H1 (cell line): Measurements from ENCODE around the gene SPRED1. TPM values are rescaled to one million over a fixed set of nuclear protein-coding genes. Genes with fewer than 3 reads are reported as not detected.

Experiments used
- CTCF ChIA-PET: fragments of 300-600 bp; sonication (Branson Sonifier 250); formaldehyde crosslinking; loops from one replicate; lab custom pipeline; 2021; ENCODE audit not compliant: partially characterized antibody; lab: Charles Lee
- POLR2A ChIA-PET: fragments of 300-600 bp; sonication (Branson Sonifier 250); formaldehyde crosslinking; loops from one replicate; lab custom pipeline; 2021; ENCODE audit warnings: inconsistent platforms; ENCODE audit not compliant: partially characterized antibody; lab: Charles Lee
- DNase-seq, 2 experiments: peaks; one replicate each; pipeline versions ENCODE4 v3.0.0 to v3.0.0-alpha.2; 2010 to 2022; ENCODE audit warnings: low spot score in 2 of 2, low read depth in 1 of 2, mixed read lengths in 1 of 2
- FAIRE-seq: peaks from 2 replicates; lab custom pipeline; 2011; peaks lifted over from hg19 to GRCh38; lab: Jason Lieb, UNC
- H2AFZ ChIP-seq: 2 replicates; pipeline ENCODE4 v1.8.1; 2012; ENCODE audit warnings: low read length, inconsistent platforms
- H2AK5ac ChIP-seq: 2 replicates; pipeline ENCODE4 v1.6.1; 2013; ENCODE audit warnings: low read depth, low read length
- H2BK120ac ChIP-seq: replicated peaks from 2 replicates; pipeline ENCODE3; 2013; ENCODE audit warnings: low read depth, low read length, inconsistent platforms
- H2BK12ac ChIP-seq: 2 replicates; pipeline ENCODE4 v1.6.1; 2013; ENCODE audit warnings: low read depth, low read length
- H2BK15ac ChIP-seq: 2 replicates; pipeline ENCODE4 v1.6.1; 2013; ENCODE audit warnings: low read length
- H2BK20ac ChIP-seq: 2 replicates; pipeline ENCODE4 v1.6.1; 2013; ENCODE audit warnings: low read length
- H2BK5ac ChIP-seq: 2 replicates; pipeline ENCODE4 v1.6.1; 2013; ENCODE audit warnings: low read depth, low read length
- H3K14ac ChIP-seq: 2 replicates; pipeline ENCODE4 v1.6.1; 2013; ENCODE audit warnings: inconsistent platforms; ENCODE audit not compliant: insufficient read length
- H3K18ac ChIP-seq: 2 replicates; pipeline ENCODE4 v1.6.1; 2013; ENCODE audit warnings: low read length; ENCODE audit errors: extremely low read depth
- H3K23ac ChIP-seq: 2 replicates; pipeline ENCODE4 v1.6.1; 2013; ENCODE audit warnings: inconsistent platforms; ENCODE audit not compliant: insufficient read length
- H3K23me2 ChIP-seq: 2 replicates; pipeline ENCODE4 v1.6.1; 2013; ENCODE audit warnings: low read depth, low read length
- H3K27ac ChIP-seq: 2 replicates; pipeline ENCODE4 v1.6.1; 2011; ENCODE audit warnings: low read depth, low read length, inconsistent platforms
- H3K27me3 ChIP-seq, 4 experiments: replicated peaks in 1 of 4; 1 replicate in 1 of 4; 2 replicates in 3 of 4; pipeline versions ENCODE4 v1.6.1 to v1.8.1; 2011 to 2013; ENCODE audit warnings: low read length in 3 of 4, mild to moderate bottlenecking in 3 of 4, inconsistent platforms in 2 of 4, mixed read lengths in 2 of 4, moderate library complexity in 1 of 4; ENCODE audit not compliant: control insufficient read depth in 3 of 4, insufficient read depth in 3 of 4; ENCODE audit errors: extremely low read depth in 1 of 4
- H3K36me3 ChIP-seq, 4 experiments: 2 replicates each; pipeline versions ENCODE4 v1.6.1 to v1.8.1; 2011 to 2013; ENCODE audit warnings: mild to moderate bottlenecking in 4 of 4, low read length in 3 of 4, moderate library complexity in 2 of 4, control low read depth in 1 of 4, inconsistent platforms in 1 of 4; ENCODE audit not compliant: insufficient read depth in 4 of 4, control insufficient read depth in 2 of 4
- H3K4ac ChIP-seq: replicated peaks from 2 replicates; pipeline ENCODE3; 2013; ENCODE audit warnings: low read length, low read depth, mixed read lengths, inconsistent platforms; ENCODE audit not compliant: insufficient read length
- H3K4me1 ChIP-seq, 4 experiments: replicated peaks in 1 of 4; 1 replicate in 1 of 4; 2 replicates in 3 of 4; pipeline versions ENCODE4 v1.6.1 to v1.8.1; 2011 to 2013; ENCODE audit warnings: low read length in 3 of 4, inconsistent platforms in 2 of 4, mixed read lengths in 1 of 4; ENCODE audit not compliant: insufficient read depth in 4 of 4, control insufficient read depth in 3 of 4
- H3K4me2 ChIP-seq, 2 experiments: 2 replicates each; pipeline versions ENCODE4 v1.6.1 to v1.8.1; 2011 to 2013; ENCODE audit warnings: low read depth in 2 of 2, low read length in 2 of 2, control low read depth in 1 of 2, inconsistent platforms in 1 of 2, mild to moderate bottlenecking in 1 of 2; ENCODE audit not compliant: insufficient read depth in 1 of 2
- H3K4me3 ChIP-seq, 4 experiments: fragments of 200-600, 300-600 bp in 1 of 4; sonication (generic), shearing (Covaris generic), sonication (Bioruptor Twin) in 1 of 4; 2 replicates each; pipeline versions ENCODE4 v1.5.1 to v1.8.1; 2011 to 2016; ENCODE audit warnings: low read length in 4 of 4, low read depth in 3 of 4, control low read depth in 2 of 4, inconsistent platforms in 2 of 4, mild to moderate bottlenecking in 2 of 4, mixed read lengths in 1 of 4, moderate library complexity in 1 of 4; ENCODE audit not compliant: insufficient read depth in 2 of 4; ENCODE audit errors: extremely low read depth in 1 of 4
- H3K56ac ChIP-seq: replicated peaks from 2 replicates; pipeline ENCODE3; 2013; ENCODE audit warnings: low read depth, mild to moderate bottlenecking, mixed read lengths, low read length, inconsistent platforms; ENCODE audit not compliant: insufficient read length
- H3K79me1 ChIP-seq: 2 replicates; pipeline ENCODE4 v1.6.1; 2013; ENCODE audit warnings: low read depth, low read length, control low read depth
- H3K79me2 ChIP-seq, 2 experiments: 2 replicates each; pipeline versions ENCODE4 v1.6.1 to v1.8.1; 2012 to 2013; ENCODE audit warnings: low read length in 2 of 2, mild to moderate bottlenecking in 2 of 2, inconsistent platforms in 1 of 2; ENCODE audit not compliant: insufficient read depth in 2 of 2, control insufficient read depth in 1 of 2
- H3K9ac ChIP-seq, 4 experiments: replicated peaks in 1 of 4; 1 replicate in 1 of 4; 2 replicates in 3 of 4; pipeline versions ENCODE4 v1.6.1 to v1.8.1; 2011 to 2013; ENCODE audit warnings: low read depth in 3 of 4, low read length in 3 of 4, control low read depth in 2 of 4, mild to moderate bottlenecking in 2 of 4, moderate library complexity in 2 of 4, inconsistent platforms in 1 of 4; ENCODE audit errors: extremely low read depth in 1 of 4
- H3K9me3 ChIP-seq, 2 experiments: 2 replicates each; pipeline versions ENCODE4 v1.6.1 to v1.8.1; 2012 to 2013; ENCODE audit warnings: mild to moderate bottlenecking in 2 of 2, moderate library complexity in 2 of 2, control low read depth in 1 of 2, inconsistent platforms in 1 of 2, low read depth in 1 of 2, low read length in 1 of 2, mixed read lengths in 1 of 2; ENCODE audit not compliant: insufficient read depth in 2 of 2
- H4K20me1 ChIP-seq, 2 experiments: replicated peaks in 1 of 2; 2 replicates each; pipeline versions ENCODE3 to v1.8.1; 2011 to 2013; ENCODE audit warnings: inconsistent platforms in 2 of 2, low read length in 2 of 2, mild to moderate bottlenecking in 1 of 2; ENCODE audit not compliant: insufficient read depth in 2 of 2, control insufficient read depth in 1 of 2
- H4K5ac ChIP-seq: 2 replicates; pipeline ENCODE4 v1.6.1; 2013; ENCODE audit warnings: low read length, low read depth, mixed read lengths, inconsistent platforms; ENCODE audit not compliant: insufficient read length
- H4K8ac ChIP-seq: 2 replicates; pipeline ENCODE4 v1.8.0; 2013; ENCODE audit warnings: mild to moderate bottlenecking, moderate library complexity, low read length, inconsistent platforms; ENCODE audit not compliant: insufficient read depth; ENCODE audit errors: extremely low read depth
- H4K91ac ChIP-seq: replicated peaks from 2 replicates; pipeline ENCODE3; 2013; ENCODE audit warnings: low read length, mixed read lengths, inconsistent platforms; ENCODE audit not compliant: insufficient read length
- ASH2L ChIP-seq: fragments of 200-600, 300-600 bp; sonication (generic); IDR thresholded peaks from one replicate; pipeline ENCODE4 v1.7.1; 2017; ENCODE audit warnings: low read length
- BACH1 ChIP-seq: IDR thresholded peaks from 2 replicates; pipeline ENCODE4 v1.6.1; 2012; ENCODE audit warnings: low read length, improper control_type of control experiment
- CHD1 ChIP-seq: IDR thresholded peaks from 2 replicates; pipeline ENCODE4 v1.6.1; 2012; ENCODE audit warnings: low read depth, low read length, improper control_type of control experiment
- EGR1 ChIP-seq: IDR thresholded peaks from 2 replicates; pipeline ENCODE4 v1.6.1; 2011; ENCODE audit warnings: low read depth, low read length, borderline replicate concordance
- FOSL1 ChIP-seq: IDR thresholded peaks from 2 replicates; pipeline ENCODE4 v1.6.1; 2011; ENCODE audit warnings: mild to moderate bottlenecking, low read depth, low read length, moderate library complexity; ENCODE audit not compliant: insufficient read depth
- GABPA ChIP-seq: IDR thresholded peaks from 2 replicates; pipeline ENCODE4 v1.6.1; 2011; ENCODE audit warnings: mild to moderate bottlenecking, low read length, moderate library complexity, borderline replicate concordance; ENCODE audit not compliant: insufficient read depth
- KDM4A ChIP-seq: IDR thresholded peaks from one replicate; pipeline ENCODE4 v1.7.1; 2012; ENCODE audit warnings: low read depth, mild to moderate bottlenecking, moderate library complexity, low read length, inconsistent platforms; ENCODE audit not compliant: severe bottlenecking
- RXRA ChIP-seq: IDR thresholded peaks from 2 replicates; pipeline ENCODE4 v1.6.1; 2011; ENCODE audit warnings: low read depth, mild to moderate bottlenecking, low read length, moderate library complexity; ENCODE audit not compliant: insufficient read depth
- SIN3A ChIP-seq, 2 experiments: IDR thresholded peaks in 1 of 2; conservative IDR thresholded peaks in 1 of 2; 2 replicates each; pipeline ENCODE4 v1.6.1; 2011 to 2012; ENCODE audit warnings: low read length in 2 of 2, improper control_type of control experiment in 1 of 2, low read depth in 1 of 2, mild to moderate bottlenecking in 1 of 2
- SIX5 ChIP-seq: IDR thresholded peaks from 2 replicates; pipeline ENCODE4 v1.6.1; 2011; ENCODE audit warnings: mild to moderate bottlenecking, low read depth, low read length
- SP1 ChIP-seq: IDR thresholded peaks from 2 replicates; pipeline ENCODE4 v1.6.1; 2011; ENCODE audit warnings: low read depth, low read length
- SP2 ChIP-seq: IDR thresholded peaks from 2 replicates; pipeline ENCODE4 v1.6.1; 2012; ENCODE audit warnings: mild to moderate bottlenecking, low read length, inconsistent platforms
- ZNF274 ChIP-seq: IDR thresholded peaks from 2 replicates; pipeline ENCODE4 v1.7.0; 2012; ENCODE audit warnings: low read length, borderline replicate concordance; ENCODE audit errors: extremely low read depth
- WGBS, 2 experiments: shearing (Covaris generic) in 1 of 2; methylation state at CpG; one replicate each; pipeline versions ENCODE4 v1.1.6 to v1.1.7; 2013 to 2015; ENCODE audit warnings: low lambda C conversion rate in 2 of 2, mixed read lengths in 2 of 2, inconsistent platforms in 1 of 2, low coverage in 1 of 2, missing lambda C conversion rate in 1 of 2; ENCODE audit not compliant: insufficient replicate concordance in 2 of 2, insufficient coverage in 1 of 2, insufficient read length in 1 of 2; ENCODE audit errors: extremely low coverage in 1 of 2, missing lambda C conversion rate in 1 of 2; 5-methylcytosine and 5-hydroxymethylcytosine counted together
- polyA plus RNA-seq, 7 experiments: library from polyadenylated mRNA; depleted of rRNA in 3 of 7; stranded (reverse) in 5 of 7; unstranded in 2 of 7; fragments of >200 nt in 5 of 7; fragments of 200-250 nt in 2 of 7; gene quantifications; 1 replicate in 5 of 7; 2 replicates in 1 of 7; 4 replicates in 1 of 7; pipeline versions ENCODE4 v1.2.1 to v1.2.3, GENCODE V29; 2011 to 2013; ENCODE audit warnings: missing spikeins in 2 of 7, mixed read lengths in 2 of 7
- total RNA-seq: library from RNA; stranded (reverse); fragmentation: NEBNext Ultra II Directional; extraction: Animal tissue kit (Norgen Biotek cat#: 25700); gene quantifications from 2 replicates; pipeline ENCODE4 v1.2.1, GENCODE V29; 2021
- TF ChIP-seq, protein P1 (sequence below): IDR thresholded peaks from 2 replicates; pipeline ENCODE4 v1.6.1; 2012; ENCODE audit warnings: inconsistent platforms

The SPRED1 gene
- total and polyA plus RNA-seq, 2 of the 8 experiments (the other 6 are each of a cell fraction or from before 2014, with no cell fraction given) = 5.5 to 30.3 TPM

DNA sequence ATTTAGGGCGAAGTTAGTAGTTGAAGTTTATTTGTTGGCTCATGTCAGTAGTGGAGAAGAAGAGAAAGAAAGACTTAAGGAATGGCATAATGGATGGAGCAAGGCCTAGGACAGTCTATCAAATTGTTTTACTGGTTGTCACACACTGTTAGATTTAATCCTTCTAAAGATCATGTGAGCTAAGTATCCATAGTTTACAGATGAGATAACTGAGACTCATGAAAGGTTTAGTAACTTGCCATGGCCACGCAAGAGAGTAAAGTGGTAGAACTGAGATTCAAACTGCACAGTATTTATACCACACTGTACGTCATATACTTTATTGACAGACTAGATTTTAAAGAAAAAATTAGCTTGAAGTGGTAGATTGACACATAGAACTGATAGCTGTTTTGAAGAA, 11.4 kb downstream of the SPRED1 start:
- Histone ChIP-seq H3K18ac (no peak overlapping the region), H4K8ac (no peak overlapping the region), H2BK15ac (no peak overlapping the region), H4K5ac (no peak overlapping the region), H3K4me1 (peaks cover 2 to 18% (median 4%) of the 10 kb centered on the region in 4 experiments; a peak in 6 of 7 replicates), H3K79me2 (peaks cover 28 to 100% of the 10 kb centered on the region in 2 experiments), H2BK20ac (no peak overlapping the region), H3K14ac (no peak overlapping the region), H3K56ac (peak overlapping the region; percentile 61), H3K27ac (no peak overlapping the region), H3K23me2 (no peaks in the 10 kb centered on the region), H3K9me3 (no peaks in the 10 kb centered on the region), H3K79me1 (peaks cover 2% of the 10 kb centered on the region; the same call in 1 of the 2 replicates), H3K4me3 (no peak overlapping the region), H4K20me1 (peaks cover 18 to 22% of the 10 kb centered on the region in 2 experiments), H2BK5ac (no peak overlapping the region), H4K91ac (no peak overlapping the region), H2BK12ac (no peak overlapping the region), H3K36me3 (no peaks in the 10 kb centered on the region; a peak in 1 of 8 replicates), H3K27me3 (no peaks in the 10 kb centered on the region), H3K4me2 (no peak overlapping the region), H2AK5ac (no peak overlapping the region), H3K4ac (no peak overlapping the region), H3K23ac (no peak overlapping the region), H2AFZ (no peak overlapping the region), H3K9ac (no peak overlapping the region), H2BK120ac (no peak overlapping the region)
- DNase-seq = no peak
- ChIA-PET POLR2A (interaction anchor here (1.0 to 5.5 kb wide), 2 partner anchors 11 to 22 kb away, joined by 3 to 52 read pairs; partner anchors contain the start of gene SPRED1), CTCF (interaction anchor here (0.6 to 1.5 kb wide), 2 partner anchors 12 to 89 kb away, joined by 3 to 6 read pairs; no protein-coding TSS in a partner anchor)
- WGBS, 2 experiments = 86% methylated on average over 3 of the region's 3 CpGs; no CpG with 5 or more reads in 1 of the 2 experiments
- FAIRE-seq = no peak
- TF ChIP-seq EGR1 (no peak), ZNF274 (no peak), GABPA (no peak), CHD1 (no peak), SP2 (no peak), SIX5 (no peak), SIN3A (conservative IDR thresholded peaks at IDR 0.05 in 1 of 2, IDR thresholded peaks at IDR 0.05 in 1 of 2; ENCODE audit: low read depth in 1 of 2, low read length in 2 of 2) (no peak), SP1 (no peak), RXRA (no peak), ASH2L (no peak), BACH1 (no peak), FOSL1 (no peak), KDM4A (no peak)
- TF ChIP-seq, protein P1, sequence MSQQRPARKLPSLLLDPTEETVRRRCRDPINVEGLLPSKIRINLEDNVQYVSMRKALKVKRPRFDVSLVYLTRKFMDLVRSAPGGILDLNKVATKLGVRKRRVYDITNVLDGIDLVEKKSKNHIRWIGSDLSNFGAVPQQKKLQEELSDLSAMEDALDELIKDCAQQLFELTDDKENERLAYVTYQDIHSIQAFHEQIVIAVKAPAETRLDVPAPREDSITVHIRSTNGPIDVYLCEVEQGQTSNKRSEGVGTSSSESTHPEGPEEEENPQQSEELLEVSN = no peak
